ENCODE results near the gene TBC1D32.
"Not testable (repeated sequence)": the region's sequence is repeated elsewhere in the genome, so short reads cannot be mapped to it uniquely, and the experiment has no call there.

The TBC1D32 gene

DNA sequence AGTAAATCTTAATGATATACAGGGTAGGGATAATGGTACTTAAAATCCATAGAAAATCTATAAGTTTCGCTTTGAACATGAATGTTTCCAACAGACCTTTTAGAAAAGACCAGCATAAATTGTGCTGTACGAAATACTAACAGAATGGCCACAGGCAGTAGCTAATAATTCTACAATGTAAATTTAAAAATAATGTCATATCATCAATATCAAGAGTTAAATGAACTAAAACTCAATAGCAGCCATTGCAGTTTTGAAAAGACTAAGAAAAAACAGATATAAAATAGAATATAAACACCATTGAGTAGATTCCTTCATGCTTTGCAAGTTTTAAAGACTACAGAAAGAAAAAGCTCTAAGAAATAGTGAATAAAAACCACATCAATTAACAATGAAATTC lies 14.7 kb downstream of the TBC1D32 start:
- DNase-seq (ENCODE audit: low read depth): no peak
- H3K4me3 ChIP-seq (ENCODE audit: low read depth, low read length): no peak overlapping the region
- TF ChIP-seq, protein P1, sequence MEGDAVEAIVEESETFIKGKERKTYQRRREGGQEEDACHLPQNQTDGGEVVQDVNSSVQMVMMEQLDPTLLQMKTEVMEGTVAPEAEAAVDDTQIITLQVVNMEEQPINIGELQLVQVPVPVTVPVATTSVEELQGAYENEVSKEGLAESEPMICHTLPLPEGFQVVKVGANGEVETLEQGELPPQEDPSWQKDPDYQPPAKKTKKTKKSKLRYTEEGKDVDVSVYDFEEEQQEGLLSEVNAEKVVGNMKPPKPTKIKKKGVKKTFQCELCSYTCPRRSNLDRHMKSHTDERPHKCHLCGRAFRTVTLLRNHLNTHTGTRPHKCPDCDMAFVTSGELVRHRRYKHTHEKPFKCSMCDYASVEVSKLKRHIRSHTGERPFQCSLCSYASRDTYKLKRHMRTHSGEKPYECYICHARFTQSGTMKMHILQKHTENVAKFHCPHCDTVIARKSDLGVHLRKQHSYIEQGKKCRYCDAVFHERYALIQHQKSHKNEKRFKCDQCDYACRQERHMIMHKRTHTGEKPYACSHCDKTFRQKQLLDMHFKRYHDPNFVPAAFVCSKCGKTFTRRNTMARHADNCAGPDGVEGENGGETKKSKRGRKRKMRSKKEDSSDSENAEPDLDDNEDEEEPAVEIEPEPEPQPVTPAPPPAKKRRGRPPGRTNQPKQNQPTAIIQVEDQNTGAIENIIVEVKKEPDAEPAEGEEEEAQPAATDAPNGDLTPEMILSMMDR (IDR thresholded peaks at IDR 0.05; ENCODE audit: low read depth, low read length, missing control alignments): no peak

DNA sequence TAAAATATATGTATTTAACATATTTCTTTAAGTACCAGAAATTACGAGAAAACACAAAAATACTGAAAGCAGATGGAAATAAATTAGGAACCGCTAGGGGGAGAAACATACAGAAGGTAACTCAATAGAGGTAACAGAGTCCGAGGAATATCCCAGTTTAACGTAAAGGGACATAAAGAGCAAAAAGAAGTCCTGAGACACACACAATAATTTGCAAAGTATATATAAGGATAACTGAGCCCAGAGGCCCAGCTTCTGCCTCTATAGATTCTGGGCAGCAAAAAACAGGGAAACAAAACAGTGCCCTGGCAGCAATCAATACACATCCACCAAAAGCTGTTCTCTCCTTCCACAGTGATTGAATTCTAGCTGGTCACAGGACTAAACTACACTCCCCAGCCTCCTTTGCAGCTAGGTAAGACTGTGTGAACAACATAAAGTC lies 15.1 kb downstream of the TBC1D32 start:
- TF ChIP-seq, protein P1 (IDR thresholded peaks at IDR 0.05; ENCODE audit: low read depth, low read length, missing control alignments): peak; percentile 15
- H3K4me3 ChIP-seq (ENCODE audit: low read depth, low read length): no peak overlapping the region
- no peak for DNase-seq (ENCODE audit: low read depth)

DNA sequence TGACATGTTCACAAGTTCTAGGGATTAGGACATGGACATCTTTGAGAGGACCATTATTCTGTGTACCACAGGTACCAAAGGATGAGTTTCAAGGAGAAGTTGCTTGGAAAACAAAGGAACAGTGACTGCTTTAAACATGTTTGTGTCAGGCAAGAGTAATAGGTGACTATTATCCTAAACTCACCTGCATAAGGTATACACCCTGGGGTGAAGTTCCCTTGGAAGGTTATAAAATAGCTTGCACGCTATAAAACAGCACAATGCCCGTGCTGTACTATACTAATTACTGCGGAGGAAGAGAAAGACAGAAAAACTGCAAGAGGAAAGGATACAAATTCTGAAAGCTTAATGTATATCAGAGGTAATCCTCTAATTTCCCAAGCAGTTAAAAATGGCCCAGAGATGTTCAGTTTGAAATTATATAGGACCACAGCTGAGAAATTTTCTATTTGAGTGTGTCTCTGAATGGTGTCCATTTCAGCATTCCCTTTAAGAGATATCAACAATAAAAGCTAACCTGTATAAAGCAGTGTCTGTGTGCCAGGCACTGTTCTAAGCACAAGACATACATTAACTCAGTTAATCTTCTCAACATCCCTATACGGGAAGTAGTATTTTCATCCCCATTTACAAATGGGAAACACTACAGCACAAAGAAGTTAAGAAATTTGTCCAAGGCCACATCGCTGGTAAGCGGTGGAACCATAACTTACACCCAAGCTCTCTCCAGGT lies 19.7 kb downstream of the TBC1D32 start:
- TF ChIP-seq, protein P1 (IDR thresholded peaks at IDR 0.05; ENCODE audit: low read depth, low read length, missing control alignments): no peak
- no peak overlapping the region for H3K4me3 ChIP-seq (ENCODE audit: low read depth, low read length)
- no peak for DNase-seq (ENCODE audit: low read depth)

DNA sequence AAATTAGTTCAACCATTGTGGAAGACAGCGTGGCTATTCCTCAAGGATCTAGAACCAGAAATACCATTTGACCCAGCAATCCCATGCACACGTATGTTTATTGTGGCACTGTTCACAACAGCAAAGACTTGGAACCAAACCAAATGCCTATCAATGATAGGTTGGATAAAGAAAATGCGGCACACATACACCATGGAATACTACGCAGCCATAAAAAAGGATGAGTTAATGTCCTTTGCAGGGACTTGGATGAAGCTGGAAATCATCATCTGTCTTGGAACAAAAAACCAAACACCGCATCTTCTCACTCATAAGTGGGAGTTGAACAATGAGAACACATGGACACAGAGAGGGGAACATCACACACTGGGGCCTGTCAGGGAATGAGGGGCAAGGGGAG lies 22.5 kb downstream of the TBC1D32 start:
- not testable (repeated sequence) for H3K4me3 ChIP-seq (ENCODE audit: low read depth, low read length); DNase-seq (ENCODE audit: low read depth)

DNA sequence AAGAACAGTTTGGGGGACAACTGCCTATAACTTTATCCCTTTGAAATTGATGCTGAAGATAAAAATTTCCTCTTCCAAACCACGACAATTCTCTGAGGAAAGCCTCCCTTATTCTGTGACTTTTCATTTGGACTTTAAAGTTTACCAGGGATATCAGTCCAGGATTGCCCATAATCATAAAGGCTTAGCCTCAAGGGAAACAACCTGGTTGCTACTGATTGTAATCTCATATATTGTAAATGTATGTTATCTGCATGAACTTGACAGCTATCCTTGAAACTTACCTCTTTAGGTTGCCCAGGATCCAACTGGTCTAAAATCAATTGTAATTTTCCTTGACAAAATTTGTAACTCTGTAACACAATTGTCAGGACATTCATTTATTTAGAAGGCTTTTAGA lies 23.8 kb downstream of the TBC1D32 start:
- no peak for DNase-seq (ENCODE audit: low read depth)
- H3K4me3 ChIP-seq (ENCODE audit: low read depth, low read length): no peak overlapping the region
- TF ChIP-seq, protein P1 (IDR thresholded peaks at IDR 0.05; ENCODE audit: low read depth, low read length, missing control alignments): no peak

DNA sequence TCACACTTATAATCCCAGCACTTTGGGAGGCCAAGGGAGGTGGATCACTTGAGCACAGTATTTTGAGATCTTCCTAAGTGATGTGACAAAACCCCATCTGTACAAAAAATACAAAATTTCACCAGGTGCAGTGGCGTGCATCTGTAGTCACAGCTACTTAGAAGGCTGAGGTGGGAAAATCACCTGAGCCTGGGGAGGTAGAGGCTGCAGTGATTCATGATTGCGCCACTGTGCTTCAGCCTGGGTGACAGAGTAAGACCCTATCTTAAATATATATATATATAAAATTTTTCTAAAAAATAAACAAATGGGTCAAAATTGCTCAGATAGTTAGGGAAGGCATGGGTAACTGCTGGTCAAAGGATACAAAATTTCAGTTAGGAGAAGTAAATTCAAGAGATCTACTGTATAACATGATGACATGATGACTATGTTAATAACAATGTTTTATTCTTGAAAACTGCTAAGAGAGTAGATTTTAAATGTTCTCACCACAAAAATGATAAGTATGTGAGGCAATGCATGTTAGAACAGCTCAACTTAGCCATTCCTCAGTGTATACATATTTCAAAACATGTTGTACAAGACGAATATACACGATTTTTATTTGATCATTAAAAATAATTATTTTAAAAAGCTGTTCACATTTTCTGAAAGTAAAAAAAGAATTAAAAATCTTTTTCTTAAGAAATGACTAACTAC lies 24.4 kb downstream of the TBC1D32 start:
- no peak for DNase-seq (ENCODE audit: low read depth)
- TF ChIP-seq, protein P1 (IDR thresholded peaks at IDR 0.05; ENCODE audit: low read depth, low read length, missing control alignments): no peak
- H3K4me3 ChIP-seq (ENCODE audit: low read depth, low read length): no peak overlapping the region

DNA sequence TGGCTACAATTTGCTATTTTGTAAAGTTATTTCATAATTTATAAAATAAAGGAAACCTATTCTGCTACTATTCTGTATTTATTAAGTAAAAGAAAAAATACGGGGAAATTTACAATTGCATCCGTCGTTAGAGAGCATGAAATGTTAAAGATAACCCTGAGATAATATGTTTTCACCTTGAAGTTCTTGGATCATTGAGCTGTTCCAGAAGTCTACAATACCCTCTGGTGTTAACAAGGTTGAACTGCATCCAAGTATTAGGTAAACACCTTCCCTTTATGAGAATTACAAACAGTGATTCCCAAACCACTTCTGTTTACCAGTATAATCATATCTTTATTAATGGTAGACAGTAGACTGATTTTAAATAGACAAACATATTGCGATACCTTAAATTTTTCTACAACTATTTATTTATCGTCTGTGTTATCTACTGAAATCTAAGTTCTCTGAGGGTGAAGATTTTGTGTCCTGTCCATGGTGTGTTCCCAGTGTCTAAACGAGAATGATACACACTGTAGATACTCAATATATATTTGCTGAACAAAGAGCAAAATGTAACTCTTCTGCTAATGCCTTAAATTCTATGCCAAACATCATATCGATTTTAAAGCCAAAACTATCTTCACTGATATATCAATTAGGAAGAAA lies 28.2 kb downstream of the TBC1D32 start:
- TF ChIP-seq, protein P1 (IDR thresholded peaks at IDR 0.05; ENCODE audit: low read depth, low read length, missing control alignments): peak; percentile 57
- no peak overlapping the region for H3K4me3 ChIP-seq (ENCODE audit: low read depth, low read length)
- peak; percentile 5 for DNase-seq (ENCODE audit: low read depth)

Data from GM12864 (cell line).